Mesothelial cell of epicardium (in vitro differentiated cells): ENCODE measurements around the gene SULT1A1. TPM values are rescaled to one million over a fixed set of nuclear protein-coding genes. Genes with fewer than 3 reads are reported as not detected.
A peak's percentile ranks its signal among the peaks of the same experiment; 100 is the strongest.
"Not testable (repeated sequence)": the region's sequence is repeated elsewhere in the genome, so short reads cannot be mapped to it uniquely, and the experiment has no call there.

Experiments
- DNase-seq, 2 experiments: peaks; one replicate each; pipeline ENCODE4 v3.0.0; 2021; ENCODE audit warnings: low spot score in 2 of 2; ENCODE audit not compliant: unreplicated experiment in 2 of 2
- H3K27ac Mint-ChIP-seq: 2 replicates; pipeline ENCODE4 v1.8.0; 2021; ENCODE audit warnings: mixed read lengths
- H3K27me3 Mint-ChIP-seq: 2 replicates; pipeline ENCODE4 v1.8.0; 2021; ENCODE audit warnings: low read depth, mixed read lengths
- H3K36me3 Mint-ChIP-seq: 2 replicates; pipeline ENCODE4 v1.8.0; 2021; ENCODE audit warnings: mixed read lengths
- H3K4me1 Mint-ChIP-seq: 2 replicates; pipeline ENCODE4 v1.8.0; 2021; ENCODE audit warnings: mixed read lengths
- H3K4me3 Mint-ChIP-seq: 2 replicates; pipeline ENCODE4 v1.8.0; 2021; ENCODE audit warnings: mild to moderate bottlenecking, moderate library complexity, mixed read lengths
- H3K9me3 Mint-ChIP-seq: 2 replicates; pipeline ENCODE4 v1.8.0; 2021; ENCODE audit warnings: mixed read lengths
- total RNA-seq: library from RNA; stranded (reverse); gene quantifications from 3 replicates; pipeline ENCODE4 v1.2.1, GENCODE V29; 2021
- TF ChIP-seq, protein P1 (sequence below): fragments of 200-600 bp; sonication (generic); IDR thresholded peaks from one replicate; pipeline ENCODE4 v1.5.0; 2021; ENCODE audit warnings: antibody characterized with exemption; ENCODE audit not compliant: unreplicated experiment

The SULT1A1 gene
- total RNA-seq, 1 donor from 2014 or later = 8.3 TPM

DNA sequence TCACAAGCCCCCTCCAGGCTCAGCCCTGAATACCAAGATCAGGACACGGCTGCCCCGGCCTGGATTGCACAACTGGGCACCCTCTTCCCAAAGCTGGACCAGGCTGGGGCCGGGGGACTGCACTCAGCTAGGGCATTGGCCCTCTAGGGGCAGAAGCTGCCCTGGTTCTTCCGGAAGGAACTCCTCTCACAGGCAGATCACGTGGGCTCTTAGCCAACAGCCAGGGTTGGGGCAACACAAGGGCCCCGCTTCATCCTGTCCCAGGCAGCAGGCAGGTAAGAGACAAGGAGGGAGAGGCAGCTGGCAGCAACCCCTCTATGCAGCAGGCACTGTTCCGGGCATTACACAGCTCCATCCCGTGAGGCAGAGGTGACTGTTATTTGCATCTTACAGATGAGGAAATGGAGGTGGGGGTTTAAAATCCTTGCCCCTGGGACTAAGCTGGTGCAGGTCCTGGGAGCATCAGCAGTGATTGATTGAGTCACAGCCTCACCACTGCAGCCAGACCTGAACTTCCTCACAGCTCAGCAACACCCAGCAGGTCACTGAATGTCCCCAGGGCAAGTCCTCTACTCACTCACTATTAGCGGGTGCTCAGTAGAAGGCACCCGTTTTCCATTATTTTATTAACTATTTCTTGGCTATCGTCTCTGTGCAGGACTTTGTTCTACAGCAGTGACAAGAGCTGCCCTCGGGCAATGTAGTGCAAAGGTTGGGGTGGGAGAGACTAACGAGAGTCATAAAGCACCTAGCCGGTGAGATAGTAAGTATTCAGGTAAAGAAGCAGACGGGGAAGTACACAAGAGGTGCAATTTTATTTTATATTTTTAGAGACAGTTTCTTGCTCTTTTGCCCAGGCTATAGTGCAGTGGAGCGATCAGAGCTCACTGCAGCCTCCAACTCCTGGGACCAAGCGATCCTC is 2.8 kb upstream of the SULT1A1 start:
- not testable (repeated sequence) for H3K27ac Mint-ChIP-seq, DNase-seq, H3K9me3 Mint-ChIP-seq, H3K4me3 Mint-ChIP-seq, H3K36me3 Mint-ChIP-seq
- peaks cover 14% of the 10 kb centered on the region for H3K4me1 Mint-ChIP-seq
- H3K27me3 Mint-ChIP-seq = peaks cover 10% of the 10 kb centered on the region

DNA sequence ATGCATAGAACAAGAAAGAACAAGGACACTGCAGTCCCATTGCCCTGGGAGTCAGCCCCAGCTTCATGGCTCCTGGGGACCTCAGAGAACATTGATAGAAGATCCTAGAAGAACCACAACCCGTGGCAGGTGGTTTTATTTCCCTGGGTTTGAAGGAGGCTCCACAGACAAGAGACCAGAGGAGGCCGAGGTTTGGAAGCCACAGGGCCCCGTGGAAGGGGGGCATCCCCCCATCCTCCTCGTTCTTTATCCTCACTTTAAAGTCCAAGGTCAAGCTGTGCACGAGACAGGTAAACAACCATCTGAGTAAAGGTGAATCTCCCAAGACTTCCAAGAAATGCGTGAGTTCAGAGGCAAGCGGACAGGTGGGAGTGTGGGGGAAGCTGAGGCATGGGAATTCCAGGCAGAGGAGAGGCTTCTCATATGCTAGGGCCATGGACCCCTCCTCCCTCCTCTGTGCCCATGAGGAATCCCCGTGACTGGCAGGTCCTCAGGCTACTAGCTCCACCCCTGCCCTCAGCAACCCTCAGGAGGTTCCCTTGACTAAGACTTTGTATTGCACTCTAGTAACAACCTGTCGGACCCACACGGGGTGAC is 849 bp upstream of the SULT1A1 start:
- TF ChIP-seq, protein P1, sequence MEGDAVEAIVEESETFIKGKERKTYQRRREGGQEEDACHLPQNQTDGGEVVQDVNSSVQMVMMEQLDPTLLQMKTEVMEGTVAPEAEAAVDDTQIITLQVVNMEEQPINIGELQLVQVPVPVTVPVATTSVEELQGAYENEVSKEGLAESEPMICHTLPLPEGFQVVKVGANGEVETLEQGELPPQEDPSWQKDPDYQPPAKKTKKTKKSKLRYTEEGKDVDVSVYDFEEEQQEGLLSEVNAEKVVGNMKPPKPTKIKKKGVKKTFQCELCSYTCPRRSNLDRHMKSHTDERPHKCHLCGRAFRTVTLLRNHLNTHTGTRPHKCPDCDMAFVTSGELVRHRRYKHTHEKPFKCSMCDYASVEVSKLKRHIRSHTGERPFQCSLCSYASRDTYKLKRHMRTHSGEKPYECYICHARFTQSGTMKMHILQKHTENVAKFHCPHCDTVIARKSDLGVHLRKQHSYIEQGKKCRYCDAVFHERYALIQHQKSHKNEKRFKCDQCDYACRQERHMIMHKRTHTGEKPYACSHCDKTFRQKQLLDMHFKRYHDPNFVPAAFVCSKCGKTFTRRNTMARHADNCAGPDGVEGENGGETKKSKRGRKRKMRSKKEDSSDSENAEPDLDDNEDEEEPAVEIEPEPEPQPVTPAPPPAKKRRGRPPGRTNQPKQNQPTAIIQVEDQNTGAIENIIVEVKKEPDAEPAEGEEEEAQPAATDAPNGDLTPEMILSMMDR = no peak
- Mint-ChIP-seq H3K4me1 (peaks cover 14% of the 10 kb centered on the region), H3K27me3 (no peaks in the 10 kb centered on the region), H3K36me3 (no peaks in the 10 kb centered on the region), H3K27ac (peak overlapping the region; percentile 19), H3K4me3 (no peak overlapping the region), H3K9me3 (no peaks in the 10 kb centered on the region)
- no peak for DNase-seq

DNA sequence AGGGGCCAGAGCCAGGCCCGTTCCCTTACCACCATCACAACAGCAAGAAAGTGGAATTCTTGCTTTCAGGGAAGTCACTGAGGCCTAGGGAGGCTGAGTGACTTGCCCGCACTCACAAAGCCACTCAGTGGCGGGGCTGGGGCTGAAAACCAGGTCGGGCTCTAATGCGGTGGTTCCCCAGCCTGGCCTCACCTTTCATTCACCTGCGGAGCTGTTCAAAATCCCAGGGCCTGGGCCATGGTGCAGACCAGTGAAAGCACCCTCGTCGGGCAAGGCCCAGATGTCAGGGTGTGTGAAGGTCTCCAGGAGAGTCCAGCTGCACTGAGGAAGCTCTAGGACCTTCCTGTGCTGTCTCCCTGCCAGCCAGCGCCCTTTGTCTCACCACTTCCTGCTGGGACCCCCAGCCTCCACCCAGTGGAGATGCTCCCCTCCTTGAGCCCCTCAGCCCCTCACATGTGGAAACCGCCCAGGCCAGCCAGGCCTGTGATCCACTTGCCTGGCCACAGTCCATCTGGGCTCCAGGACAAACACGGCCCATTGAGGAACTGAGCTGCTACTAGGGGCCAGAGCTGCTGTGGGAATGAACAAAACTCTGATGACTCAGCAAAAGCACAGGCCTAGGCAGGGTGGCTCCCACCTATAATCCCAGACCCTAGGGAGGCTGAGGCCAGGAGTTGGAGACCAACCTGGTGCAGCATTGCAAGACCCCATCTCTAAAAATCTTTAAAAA is 812 bp downstream of the SULT1A1 start:
- H3K27me3 Mint-ChIP-seq, H3K36me3 Mint-ChIP-seq, DNase-seq, H3K9me3 Mint-ChIP-seq: not testable (repeated sequence)
- Mint-ChIP-seq H3K4me3 (peak overlapping the region; percentile 58), H3K4me1 (peaks cover 14% of the 10 kb centered on the region), H3K27ac (peak overlapping the region; percentile 59)

DNA sequence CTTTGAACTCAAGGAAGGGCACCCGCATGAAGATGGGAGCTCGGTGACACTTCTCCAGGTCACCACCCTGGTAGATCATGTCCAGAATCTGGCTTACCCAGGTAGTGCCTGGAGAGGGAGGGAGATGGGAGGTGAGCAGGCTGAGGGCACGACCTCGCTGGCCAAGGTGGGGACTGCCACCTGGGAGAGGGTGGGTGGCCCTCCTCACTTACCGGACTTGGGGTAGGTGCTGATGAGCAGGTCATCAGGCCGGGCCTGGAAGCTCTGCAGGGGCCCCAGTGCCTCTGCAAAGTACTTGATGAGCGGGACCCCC is 1.4 kb downstream of the SULT1A1 start:
- not testable (repeated sequence) for H3K9me3 Mint-ChIP-seq, H3K27ac Mint-ChIP-seq, H3K36me3 Mint-ChIP-seq, H3K4me3 Mint-ChIP-seq, DNase-seq, H3K27me3 Mint-ChIP-seq
- peaks cover 14% of the 10 kb centered on the region for H3K4me1 Mint-ChIP-seq

DNA sequence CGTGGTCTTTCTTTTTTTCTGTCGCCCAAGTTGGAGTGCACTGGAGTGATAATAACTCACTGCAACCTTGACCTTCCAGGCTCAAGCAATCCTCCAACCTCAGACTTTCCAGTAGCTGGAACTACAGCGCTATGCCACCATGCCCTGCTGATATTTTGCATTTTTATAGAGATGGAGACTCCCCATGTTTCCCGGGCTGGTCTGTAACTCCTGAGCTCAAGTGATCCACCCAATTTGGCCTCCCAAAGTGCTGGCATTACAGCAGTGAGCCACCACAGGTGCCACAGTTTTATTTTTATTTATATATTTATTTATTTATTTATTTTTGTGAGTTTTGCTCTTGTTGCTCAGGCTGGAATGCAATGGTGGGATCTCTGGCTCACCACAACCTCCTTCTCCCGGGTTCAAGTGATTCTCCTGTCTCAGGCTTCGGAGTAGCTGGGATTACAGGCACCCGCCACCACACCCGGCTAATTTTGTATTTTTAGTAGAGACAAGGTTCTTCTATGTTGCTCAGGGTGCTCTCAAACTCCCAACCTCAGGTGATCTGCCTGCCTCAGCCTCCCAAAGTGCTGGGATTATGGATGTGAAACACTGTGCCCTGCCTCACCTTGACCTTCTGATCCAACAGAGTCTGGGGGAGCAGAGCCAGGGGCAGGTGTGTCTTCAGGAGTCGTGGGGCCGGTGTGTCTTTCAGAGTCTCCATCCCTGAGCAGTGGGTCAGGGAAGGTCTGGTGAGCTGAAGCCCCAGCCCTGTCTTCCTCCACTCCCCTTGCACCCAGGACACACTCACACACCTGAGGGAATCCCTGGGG is 2.0 kb downstream of the SULT1A1 start:
- not testable (repeated sequence) for H3K9me3 Mint-ChIP-seq, H3K4me3 Mint-ChIP-seq, H3K36me3 Mint-ChIP-seq, H3K27me3 Mint-ChIP-seq, DNase-seq, H3K27ac Mint-ChIP-seq
- H3K4me1 Mint-ChIP-seq = peaks cover 14% of the 10 kb centered on the region

DNA sequence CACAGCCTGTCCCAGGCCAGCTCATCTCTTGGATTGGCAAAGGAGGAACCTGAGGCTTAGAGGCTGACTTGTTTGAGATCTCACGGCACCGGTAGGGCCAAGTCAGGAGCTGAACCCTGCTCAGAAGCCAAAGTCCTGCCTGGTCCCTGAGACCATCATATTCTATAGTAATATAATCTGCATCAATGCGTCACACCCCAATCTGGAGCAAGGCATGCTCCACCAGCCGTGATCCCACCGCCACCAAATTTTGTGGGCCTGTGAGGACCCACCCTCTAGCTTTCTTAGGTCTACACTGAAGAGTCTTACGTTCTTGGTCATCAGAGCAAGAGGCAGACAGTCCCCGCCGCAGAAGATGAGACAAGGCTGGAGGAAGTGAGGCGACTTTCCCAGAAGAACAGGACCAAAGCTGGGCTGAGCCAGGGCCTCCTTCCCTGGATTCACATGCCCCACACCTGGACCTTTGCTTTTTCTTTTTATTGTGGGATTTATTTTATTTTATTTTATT is 2.7 kb downstream of the SULT1A1 start:
- Mint-ChIP-seq H3K4me3 (no peak overlapping the region), H3K9me3 (no peaks in the 10 kb centered on the region), H3K27me3 (no peaks in the 10 kb centered on the region), H3K27ac (no peak overlapping the region), H3K4me1 (peaks cover 14% of the 10 kb centered on the region), H3K36me3 (no peaks in the 10 kb centered on the region)
- DNase-seq = no peak
- TF ChIP-seq, protein P1 = no peak
